Hair follicle dermal papilla cell (primary cell): ENCODE measurements around the gene GPBP1L1. TPM values are rescaled to one million over a fixed set of nuclear protein-coding genes. Genes with fewer than 3 reads are reported as not detected.

Source experiments
- small RNA-seq: library from RNA; depleted of rRNA; stranded (forward); fragments of <200 nt; gene quantifications from one replicate; pipeline ENCODE3, GENCODE V24; 2012
- total RNA-seq: library from RNA; depleted of rRNA; stranded (reverse); fragments of >200 nt; gene quantifications from 2 replicates; pipeline ENCODE4 v1.2.3, GENCODE V29; 2012

The GPBP1L1 gene
- 94.7 and 100 TPM in 2 replicates for total RNA-seq

GRCh38 chr1:45686288-45687013 is at the start of gene GPBP1L1:
Gene GPBP1L1, minus strand, starts transcription at chr1:45686533. Its CDS starts 27,446 bp downstream, at chr1:45659087.

GRCh38 chr1:45687754-45688740 is 1.7 kb upstream of the GPBP1L1 start, which contains the start of gene TMEM69:
Gene TMEM69, plus strand, starts transcription at chr1:45688181. Its CDS starts 2,888 bp downstream, at chr1:45691069.

GRCh38 chr1:45623972-45624371 is 62.4 kb downstream of the GPBP1L1 start, which contains the start of gene CCDC17:
Gene CCDC17, minus strand, starts transcription at chr1:45624054. Its CDS starts 145 bp downstream, at chr1:45623909.

DNA sequence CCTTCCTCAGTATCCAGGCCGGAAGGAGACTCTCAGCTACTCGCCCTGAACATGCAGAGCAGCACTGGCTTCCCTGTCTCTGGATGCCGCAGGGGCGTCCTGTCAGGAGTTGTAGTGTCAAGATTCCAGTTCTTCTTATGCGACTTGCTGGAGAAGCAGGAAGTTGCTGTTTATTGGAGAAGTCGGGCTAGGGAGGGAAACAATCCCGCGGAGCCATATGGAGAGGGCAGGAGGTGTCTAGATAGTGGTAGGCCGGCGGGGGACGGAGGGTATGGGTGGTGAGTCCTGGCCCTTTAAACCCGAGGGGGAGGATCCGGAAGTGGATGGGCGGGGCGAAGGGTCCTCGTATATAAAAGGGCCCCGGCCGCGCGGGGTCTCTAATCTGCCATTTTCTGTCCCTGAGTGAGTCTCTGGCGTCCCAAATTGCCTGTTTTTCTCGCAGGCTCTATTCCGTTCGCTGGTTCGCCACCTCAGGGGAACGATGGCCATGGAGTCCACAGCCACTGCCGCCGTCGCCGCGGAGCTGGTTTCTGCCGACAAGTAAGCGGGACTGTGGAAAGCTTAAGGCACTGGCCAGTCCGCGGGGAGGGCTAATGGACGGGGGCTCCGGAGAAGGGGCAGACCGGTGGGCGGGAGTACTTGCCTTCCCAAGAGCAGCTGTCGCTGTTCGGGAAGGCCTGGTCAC is 102.5 kb downstream of the GPBP1L1 start, which contains the start of gene NASP:
NASP (plus strand) TSS at position 376 of the 685 bp plus-strand sequence; CDS start at position 482, 106 bp downstream.

Small RNAs within 50 kb of the gene (small RNA-seq; reads per million reads assigned to genes)
- gene AL355480.1 (not detected), gene AL355480.2 (not detected), gene AL355480.3 (not detected), gene AL355480.4 (not detected)

Other genes with a start within 250 kb of the GPBP1L1 start
- gene TESK2, start 195.4 kb downstream of the GPBP1L1 start, total RNA-seq: 3.3 and 4.2 TPM in 2 replicates
- 0.49 and 1.9 TPM in 2 replicates for gene CCDC163, start 186.5 kb downstream of the GPBP1L1 start, total RNA-seq
- 4.3 and 4.9 TPM in 2 replicates for gene MMACHC, start 186.2 kb downstream of the GPBP1L1 start, total RNA-seq
- 227 and 323 TPM in 2 replicates for gene PRDX1, start 164.6 kb downstream of the GPBP1L1 start, total RNA-seq
- 94.0 and 103 TPM in 2 replicates for gene AKR1A1, start 135.7 kb downstream of the GPBP1L1 start, total RNA-seq
- gene NASP, start 102.5 kb downstream of the GPBP1L1 start, total RNA-seq: 16.6 and 17.4 TPM in 2 replicates
- gene CCDC17, start 62.5 kb downstream of the GPBP1L1 start, total RNA-seq: 0.61 and 3.1 TPM in 2 replicates
- gene TMEM69, start 1.6 kb upstream of the GPBP1L1 start, total RNA-seq: 12.2 and 14.1 TPM in 2 replicates
- 9.4 and 10.4 TPM in 2 replicates for gene IPP, start 64.1 kb upstream of the GPBP1L1 start, total RNA-seq
- 26.7 and 30.8 TPM in 2 replicates for gene MAST2, start 117.1 kb upstream of the GPBP1L1 start, total RNA-seq